Embryonic facial prominence (tissue), 1 donor: ENCODE measurements around the gene CSE1L.
"Not testable (repeated sequence)": the region's sequence is repeated elsewhere in the genome, so short reads cannot be mapped to it uniquely, and the experiment has no call there.

ENCODE experiments used
- DNase-seq: peaks from one replicate; pipeline ENCODE4 v3.0.0-alpha.2; 2016; ENCODE audit errors: extremely low spot score

Gene CSE1L, protein sequence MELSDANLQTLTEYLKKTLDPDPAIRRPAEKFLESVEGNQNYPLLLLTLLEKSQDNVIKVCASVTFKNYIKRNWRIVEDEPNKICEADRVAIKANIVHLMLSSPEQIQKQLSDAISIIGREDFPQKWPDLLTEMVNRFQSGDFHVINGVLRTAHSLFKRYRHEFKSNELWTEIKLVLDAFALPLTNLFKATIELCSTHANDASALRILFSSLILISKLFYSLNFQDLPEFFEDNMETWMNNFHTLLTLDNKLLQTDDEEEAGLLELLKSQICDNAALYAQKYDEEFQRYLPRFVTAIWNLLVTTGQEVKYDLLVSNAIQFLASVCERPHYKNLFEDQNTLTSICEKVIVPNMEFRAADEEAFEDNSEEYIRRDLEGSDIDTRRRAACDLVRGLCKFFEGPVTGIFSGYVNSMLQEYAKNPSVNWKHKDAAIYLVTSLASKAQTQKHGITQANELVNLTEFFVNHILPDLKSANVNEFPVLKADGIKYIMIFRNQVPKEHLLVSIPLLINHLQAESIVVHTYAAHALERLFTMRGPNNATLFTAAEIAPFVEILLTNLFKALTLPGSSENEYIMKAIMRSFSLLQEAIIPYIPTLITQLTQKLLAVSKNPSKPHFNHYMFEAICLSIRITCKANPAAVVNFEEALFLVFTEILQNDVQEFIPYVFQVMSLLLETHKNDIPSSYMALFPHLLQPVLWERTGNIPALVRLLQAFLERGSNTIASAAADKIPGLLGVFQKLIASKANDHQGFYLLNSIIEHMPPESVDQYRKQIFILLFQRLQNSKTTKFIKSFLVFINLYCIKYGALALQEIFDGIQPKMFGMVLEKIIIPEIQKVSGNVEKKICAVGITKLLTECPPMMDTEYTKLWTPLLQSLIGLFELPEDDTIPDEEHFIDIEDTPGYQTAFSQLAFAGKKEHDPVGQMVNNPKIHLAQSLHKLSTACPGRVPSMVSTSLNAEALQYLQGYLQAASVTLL

DNA sequence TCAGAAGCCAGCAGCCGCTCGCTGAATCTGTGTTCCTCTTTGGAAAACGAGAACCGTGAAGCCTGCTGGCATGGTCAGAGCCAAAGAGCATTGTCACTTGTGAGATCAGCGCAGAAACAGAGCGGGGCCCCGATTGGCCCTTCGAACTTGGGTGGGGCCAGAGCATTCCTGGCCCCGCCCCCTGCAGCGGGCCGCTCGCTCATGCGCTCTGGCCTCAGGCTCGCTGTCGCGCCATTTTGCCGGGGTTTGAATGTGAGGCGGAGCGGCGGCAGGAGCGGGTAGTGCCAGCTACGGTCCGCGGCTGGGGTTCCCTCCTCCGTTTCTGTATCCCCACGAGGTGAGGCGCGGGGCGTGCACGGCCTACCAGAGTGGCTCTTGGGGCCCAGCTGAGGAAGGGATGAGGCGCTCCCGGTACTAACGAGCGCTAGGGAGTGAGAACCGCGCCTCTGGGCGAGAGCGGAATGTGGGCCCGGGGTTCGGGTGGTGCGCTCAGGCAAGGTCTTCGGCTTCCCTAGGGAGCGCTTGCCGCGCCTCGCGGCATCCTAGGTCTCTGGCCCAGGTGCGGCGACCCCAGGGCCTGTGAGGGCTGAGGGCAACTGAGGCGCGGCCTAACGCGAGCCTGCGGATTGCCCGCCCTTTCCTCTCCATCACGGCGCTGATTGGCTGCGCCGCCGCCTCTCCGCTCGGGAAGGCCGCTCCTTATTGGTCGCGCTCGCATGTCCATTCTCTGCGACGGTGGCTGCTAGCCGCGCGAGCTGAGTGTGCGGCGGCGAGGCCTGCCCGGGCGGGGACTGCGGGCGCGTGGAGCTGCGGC, at the start of gene CSE1L:
Gene CSE1L, plus strand, starts transcription at position 226 of the 814 bp plus-strand sequence. CDS start 12,152 bp downstream, outside the sequence.
- DNase-seq, result peak; percentile 86

DNA sequence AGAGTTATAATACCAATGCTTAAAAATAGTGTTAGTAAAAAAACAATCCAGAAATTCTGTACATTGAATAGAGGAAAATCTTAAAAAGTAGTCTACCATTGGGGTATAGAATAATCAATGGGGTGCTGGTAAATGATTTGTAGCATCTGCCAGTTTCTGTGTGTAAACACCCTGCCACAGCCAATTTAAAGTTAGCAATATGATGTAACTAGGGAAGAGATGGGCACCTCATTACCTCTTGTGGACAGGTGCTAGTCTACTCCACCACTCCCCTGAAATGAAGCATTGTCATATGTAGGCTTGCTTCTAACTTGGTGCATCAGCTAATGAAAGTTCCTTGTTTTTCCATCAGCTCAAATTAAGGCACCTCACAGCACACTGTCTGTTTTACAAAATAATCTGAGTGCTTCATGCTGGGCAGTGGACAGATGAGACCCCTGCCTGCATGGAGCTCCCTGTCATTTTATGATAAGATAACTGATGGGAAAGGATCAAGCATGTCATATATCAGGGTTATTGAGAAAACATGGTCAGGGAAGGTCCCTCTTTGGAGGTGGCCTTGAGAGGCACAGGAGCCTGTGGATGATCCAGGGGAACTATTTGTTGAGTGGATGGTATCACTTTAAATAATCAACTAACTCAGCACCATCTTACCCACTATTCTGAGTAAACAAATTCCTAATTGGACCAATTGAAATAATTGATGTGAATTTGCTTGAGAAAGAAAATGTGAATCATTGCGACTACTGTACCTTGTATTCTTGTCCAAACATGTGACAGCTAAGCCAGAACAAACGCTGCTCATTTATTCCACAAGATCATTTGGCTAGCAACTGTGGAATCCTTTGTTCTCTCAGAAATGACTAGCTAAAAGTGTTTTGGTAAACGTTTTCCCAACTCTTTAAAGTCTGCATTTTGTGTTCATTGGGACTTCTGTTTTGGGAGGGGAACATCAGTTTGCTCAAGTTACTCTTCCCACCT, 45.9 kb upstream of the CSE1L start:
- no peak for DNase-seq

DNA sequence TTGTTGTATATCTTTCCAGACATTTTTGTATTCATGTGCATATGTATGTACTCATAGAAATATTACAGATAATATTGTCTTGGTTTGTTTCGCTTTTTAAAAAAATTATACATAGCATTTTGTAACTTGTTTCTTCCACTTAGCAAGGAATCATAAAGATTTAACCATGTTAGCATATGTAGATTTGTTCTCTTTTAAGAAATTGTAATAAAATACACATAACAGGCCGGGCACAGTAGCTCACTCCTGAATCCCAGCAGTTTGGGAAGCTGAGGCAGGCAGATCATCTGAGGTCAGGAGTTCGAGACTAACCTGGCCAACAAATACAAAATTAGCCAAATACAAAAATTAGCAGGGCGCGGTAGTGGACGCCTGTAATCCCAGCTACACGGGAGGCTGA, 44.4 kb upstream of the CSE1L start:
- DNase-seq, result no peak

DNA sequence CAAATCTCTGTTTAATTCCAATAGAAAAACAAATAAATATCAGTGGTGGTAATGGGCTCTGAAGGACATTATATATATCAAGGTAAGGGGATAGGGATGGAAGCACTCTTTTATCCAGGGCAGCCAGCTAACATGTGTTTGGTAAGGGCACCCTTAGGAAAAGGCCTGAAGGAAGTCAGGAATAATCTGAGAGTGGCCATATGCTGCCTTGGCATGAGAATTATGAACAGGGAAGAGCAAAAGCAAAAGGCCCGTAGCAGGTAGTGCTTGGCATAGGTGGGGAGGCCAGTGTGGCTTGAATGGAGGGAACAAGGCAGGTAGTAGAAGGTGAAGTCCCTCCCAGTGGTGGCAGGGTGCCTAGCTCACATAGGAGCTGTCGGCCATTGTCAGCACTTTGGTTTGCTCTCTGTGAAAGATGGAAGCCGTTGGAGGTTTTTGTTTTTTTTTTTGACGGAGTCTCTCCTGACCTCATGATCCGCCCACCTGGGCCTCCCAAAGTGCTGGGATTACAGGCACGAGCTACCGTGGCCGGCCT, 39.6 kb upstream of the CSE1L start:
- no peak for DNase-seq

DNA sequence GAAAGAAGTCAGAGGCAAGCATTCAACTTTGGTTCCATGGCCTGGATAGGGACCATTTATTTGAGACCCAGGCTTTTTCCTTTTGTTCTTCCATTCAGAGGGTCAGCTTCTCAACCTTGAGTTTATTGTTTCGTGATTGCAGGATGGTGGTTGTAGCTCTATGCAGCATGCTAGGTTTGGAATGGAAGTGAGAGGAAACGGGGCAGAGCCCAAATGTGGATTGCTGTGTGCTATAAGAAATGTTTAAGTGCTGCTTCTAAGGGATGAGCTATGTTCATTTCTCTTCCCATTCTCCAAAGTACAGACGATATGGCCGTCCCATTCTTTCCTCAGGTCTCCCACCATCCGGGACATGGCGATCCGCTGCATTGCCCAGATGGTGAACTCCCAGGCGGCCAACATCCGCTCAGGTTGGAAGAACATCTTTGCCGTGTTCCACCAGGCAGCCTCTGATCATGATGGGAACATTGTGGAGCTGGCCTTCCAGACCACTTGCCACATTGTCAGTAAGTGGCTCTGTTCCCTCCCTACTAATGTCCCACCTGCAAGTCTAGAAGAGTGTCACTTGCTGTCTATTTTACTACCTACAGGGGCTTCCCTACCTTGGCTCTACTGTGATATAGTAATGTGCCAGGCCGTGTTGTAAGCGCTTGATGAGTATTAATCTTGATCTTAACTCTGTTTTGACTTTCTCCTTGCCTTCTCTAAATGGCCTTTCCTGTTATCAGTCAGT, 36.0 kb upstream of the CSE1L start:
- no peak for DNase-seq

DNA sequence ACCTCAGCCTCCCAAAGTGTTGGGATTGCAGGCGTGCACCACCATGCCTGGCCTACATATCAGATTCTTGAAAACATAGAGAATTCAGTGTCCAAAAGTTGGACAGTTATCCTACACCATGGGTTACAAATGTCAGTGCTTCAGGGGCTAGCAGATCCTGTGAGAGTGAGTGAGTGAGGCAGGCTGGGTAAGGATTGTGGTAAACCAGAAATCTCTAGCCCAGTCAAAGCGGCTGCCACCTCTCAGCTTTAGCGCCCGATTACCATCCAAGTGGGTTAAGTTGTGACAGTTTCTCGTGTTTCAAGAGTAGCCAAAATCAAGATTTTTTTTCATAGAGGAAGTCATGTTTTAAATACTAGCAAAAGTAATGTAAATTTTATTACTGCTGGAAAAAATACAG, 21.9 kb upstream of the CSE1L start:
- DNase-seq, result no peak

DNA sequence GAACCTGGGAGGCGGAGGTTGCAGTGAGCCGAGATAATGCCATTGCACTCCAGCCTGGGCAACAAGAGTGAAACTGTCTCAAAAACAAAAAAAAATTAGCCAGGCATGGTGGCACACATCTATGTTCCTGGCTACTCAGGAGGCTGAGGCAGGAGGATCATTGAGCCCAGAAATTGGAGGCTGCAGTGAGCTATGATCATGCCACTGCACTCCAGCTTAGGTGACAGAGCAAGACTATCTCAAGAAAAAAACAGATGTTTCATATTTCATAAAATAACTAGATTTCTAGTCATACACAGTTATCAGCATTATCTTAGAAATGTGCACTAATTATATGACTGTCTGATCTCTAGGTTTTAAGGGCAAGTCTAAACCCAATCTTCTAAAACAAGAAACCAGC, 17.9 kb upstream of the CSE1L start:
- DNase-seq, result not testable (repeated sequence)

DNA sequence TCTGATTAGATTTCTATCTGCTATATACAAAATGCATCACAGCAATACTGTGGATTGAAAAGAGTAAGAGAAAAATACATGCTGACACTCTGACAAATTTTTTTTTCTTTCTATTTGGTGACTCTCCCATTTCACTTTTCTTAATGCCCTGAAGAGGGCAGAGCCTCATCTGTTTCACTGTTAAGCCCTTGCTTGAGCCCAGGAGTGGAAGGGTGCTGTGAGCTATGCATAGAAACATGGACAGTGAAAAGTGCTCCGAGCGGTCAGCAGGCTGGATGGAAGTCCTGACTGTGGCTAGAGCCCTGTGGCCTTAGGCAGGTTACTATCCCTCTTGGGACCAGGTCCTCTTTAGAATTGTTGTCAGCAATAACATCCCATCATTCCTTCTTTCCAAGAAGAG, 17.4 kb upstream of the CSE1L start:
- DNase-seq, result no peak

DNA sequence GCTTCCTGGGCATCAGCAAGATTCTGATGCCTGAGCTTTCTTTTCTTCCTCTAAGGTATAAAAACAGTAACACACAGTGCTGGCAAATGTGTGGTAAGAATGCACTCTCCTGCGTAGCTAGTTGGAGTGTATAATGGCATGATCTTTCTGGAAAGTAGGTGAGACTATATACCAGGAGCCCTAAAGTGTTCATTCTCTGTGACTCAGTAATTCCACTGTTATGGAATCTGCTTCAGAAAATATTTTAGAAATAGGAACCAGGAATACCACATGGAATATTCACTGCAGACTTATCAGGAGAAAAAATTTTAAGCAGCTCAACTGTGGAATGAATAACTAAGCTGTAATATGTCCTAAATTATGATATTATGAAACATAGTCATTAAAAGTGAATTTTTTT, 16.9 kb upstream of the CSE1L start:
- DNase-seq, result no peak

DNA sequence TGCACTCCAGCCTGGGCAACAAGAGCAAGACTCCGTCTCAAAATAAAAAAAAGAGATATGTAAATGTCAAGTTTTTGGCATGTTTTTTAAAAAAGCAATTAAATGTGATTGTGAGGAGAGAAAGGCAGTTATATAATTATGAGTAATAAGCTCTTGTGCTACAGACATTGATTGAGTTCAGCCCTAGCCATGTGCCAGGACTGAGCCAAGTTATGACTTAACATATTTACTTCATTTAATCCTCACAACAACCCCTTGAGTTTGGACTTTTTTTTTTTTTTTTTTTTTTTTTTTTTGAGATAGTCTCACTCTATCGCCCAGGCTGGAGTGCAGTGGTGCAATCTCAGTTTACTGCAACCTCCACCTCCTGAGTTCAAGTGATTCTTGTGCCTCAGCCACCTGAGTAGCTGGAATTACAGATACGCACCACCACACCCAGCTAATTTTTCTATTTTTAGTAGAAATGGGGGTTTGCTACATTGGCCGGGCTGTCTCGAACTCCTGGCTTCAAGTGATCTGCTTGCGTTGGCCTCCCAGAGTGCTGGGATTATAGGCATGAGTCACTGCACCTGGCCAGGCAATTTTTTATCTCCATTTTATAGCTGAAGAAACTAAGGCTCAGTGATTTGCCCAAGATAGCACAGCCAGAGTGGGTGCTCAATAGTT, 15.0 kb upstream of the CSE1L start:
- DNase-seq, result no peak

DNA sequence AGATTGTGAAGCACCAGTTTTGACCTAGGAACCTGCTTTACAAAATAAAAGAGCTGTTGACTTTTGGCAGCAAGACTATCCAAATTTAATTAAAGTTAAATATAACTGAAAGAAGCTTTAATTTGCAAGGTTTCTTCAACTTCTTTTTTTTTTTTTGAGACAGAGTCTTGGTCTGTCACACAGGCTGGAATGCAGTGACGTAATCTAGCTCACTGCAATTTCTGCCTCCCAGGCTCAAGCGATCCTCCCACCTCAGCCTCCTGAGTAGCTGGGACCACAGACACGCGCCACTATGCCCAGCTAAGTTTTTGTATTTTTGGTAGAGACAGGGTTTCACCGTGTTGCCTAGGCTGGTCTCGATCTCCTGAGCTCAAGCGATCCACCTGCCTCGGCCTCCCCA, 13.7 kb upstream of the CSE1L start:
- DNase-seq, result no peak

DNA sequence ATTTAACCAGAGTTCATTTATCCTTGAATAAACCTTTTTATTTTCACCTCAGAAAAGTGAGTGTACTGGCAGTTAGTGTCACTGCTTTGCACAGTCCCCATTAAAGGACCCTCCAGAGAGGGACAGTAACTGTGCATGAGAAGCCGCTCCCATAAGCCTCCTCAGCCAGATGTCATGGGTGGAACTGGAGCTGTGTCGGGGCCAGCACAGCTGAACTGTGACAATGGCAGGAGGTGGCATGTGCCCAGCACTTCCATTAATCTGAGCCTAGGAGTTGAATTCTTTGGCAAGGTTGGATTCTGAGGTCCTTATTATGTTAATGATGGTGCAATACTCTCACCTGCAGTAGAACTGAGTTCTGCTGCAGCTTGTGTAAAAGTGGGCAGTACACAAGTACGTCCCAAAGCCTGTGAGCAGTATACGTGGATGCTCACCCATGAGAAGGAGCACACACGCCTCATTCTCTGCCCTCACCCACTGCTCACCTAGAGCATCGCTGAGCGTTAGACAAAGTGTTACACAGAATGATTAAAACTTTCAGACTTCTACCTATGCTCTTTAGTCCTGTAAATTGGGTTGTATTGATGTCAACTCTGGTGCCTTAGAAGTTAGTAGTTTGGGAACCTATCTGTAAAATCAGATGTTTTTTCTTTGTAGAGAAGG, 11.9 kb upstream of the CSE1L start:
- no peak for DNase-seq

DNA sequence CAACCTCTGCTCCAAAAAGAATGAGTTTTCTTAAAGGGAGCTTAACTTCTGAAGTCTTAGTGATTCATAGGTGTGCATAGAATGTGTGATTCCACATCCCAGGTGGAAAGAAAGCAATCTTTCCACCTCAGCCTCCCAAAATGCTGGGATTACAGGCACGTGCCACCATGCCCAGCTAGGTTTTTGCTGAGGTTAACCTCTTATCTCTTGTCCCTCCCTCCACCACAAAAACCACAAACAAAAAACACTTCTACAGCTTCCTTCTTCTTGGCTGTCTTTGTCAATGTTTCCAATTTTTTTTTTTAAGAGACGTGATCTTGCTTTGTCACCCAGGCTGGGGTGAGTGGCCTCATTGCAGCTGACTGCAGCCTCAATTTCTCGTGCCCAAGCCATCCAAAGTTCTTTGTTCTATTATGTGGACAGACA, 8.1 kb upstream of the CSE1L start:
- no peak for DNase-seq

DNA sequence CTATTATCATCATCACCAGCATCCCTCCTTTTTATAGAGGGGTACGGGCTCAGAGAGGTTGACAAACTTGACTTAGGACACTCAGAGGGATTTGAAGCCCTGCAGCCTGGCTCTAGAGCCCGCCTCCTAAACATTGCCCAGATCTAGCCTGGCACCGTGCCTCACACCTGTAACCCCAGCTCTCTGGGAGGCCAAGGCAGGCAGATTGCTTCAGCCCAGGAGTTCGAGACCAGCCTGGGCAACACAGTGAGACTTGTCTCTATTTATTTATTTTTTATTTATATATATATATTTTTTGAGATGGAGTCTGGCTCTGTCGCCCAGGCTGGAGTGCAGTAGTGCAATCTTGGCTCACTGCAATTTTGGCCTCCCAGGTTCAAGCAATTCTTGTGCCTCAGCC, 6.3 kb upstream of the CSE1L start:
- DNase-seq, result no peak

DNA sequence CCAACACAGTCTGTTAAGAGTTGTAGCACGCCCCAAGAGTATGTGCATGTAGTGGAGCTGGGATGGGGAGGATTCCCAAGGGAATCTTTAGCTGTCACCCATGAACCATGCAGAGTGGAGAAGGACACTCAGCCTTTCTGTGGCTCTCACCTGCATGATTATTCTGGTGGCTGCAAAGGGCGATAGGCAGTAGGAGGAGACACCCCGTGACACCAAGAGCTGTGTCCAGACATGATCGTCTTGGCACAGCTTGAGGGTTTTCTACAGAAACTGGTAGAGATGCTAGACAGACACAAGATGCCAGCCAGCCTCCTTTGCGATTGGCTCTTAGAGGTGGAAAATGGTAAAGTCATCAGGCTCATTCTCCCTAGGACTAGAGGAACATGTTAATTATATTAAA, 3.1 kb upstream of the CSE1L start:
- no peak for DNase-seq

DNA sequence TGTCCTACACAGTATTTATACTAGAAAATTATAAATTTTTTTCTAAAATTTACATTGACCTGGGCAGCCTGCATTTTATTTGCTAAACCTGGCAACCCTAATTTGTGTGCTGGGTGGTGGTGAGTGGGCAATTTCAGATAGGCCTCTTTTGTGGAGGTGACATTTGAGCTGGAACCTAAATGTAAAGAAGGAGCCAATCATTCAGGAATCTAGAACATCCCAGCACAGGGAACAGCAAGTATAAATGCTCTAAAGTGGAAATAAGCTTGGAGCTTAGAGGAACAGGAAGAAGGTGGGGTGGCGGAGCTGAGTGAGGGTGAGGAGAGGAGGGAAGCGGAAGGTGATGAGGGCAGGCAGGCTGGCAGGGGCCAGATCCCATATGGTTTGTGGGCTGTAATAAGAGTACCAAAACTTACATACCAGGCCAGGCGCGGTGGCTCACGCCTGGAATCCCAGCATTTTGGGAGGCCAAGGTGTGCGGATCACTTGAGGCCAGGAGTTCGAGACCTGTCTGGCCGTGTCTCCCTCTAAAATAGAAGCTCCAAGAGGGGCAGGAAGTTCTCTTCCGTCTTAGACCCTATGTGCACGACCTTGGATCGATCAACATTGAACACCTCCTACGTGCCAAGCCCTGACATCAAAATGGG, 549 bp upstream of the CSE1L start:
- no peak for DNase-seq

DNA sequence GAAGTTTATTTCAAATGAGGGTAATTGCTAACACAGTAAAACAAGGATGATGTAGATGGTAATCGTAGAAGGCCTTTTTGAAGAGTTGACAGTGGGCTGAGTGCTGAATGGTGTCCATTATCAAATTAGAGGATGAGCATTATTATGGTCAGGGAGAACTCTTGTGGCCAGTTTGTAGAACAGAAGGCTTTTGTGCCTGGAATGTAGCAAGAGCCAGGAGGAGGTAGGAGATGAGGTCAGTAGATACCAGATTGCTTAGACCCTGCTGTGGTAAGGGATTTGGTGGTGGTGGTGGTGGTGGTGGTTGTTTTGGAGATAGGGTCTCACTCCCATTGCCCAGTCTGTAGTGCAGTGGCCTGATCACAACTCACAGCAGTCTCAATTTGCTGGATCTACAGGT, 6.2 kb downstream of the CSE1L start:
- no peak for DNase-seq

DNA sequence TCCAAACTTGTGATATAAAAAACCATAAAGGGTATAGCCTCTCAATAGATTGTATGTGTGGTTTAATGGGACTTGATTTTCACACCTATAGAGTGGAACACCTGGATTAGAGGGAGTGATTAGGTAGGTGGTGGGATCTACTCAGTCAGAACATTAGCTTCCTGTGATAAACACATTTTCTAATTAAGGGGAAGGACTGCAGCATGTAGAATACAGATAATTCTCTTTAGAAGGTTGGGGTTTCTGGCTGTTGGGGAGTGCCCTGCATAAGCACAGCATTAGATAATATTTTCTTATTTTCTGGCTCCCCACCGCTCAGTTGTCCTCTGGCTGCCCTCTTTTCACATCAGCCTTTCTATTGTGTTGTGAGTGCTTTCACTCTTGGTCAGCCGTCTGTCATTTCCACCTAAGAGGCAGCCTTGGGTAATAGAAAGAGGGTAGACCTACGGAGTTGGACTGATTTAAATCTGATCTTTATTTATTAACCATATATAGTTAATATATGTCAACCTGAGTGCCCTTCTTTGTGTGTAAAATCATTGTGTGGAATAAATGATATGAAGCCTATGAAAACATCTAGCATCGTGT, 8.0 kb downstream of the CSE1L start:
- DNase-seq, result no peak
